A549 (cell line): ENCODE measurements around the gene RAB18.

ENCODE experiments used
- CHD2 ChIP-seq: fragments of 150-350 bp; IDR thresholded peaks from 2 replicates; pipeline ENCODE4 v1.6.1; 2014; ENCODE audit warnings: low read length; ENCODE audit not compliant: partially characterized antibody
- EP300 ChIP-seq, 2 experiments: fragments of >200 bp; sonication (Bioruptor Twin); formaldehyde crosslinking; IDR thresholded peaks; 2 replicates in 1 of 2; 3 replicates in 1 of 2; pipeline ENCODE4 v1.6.1; 2016 to 2017
- HDAC2 ChIP-seq: fragments of 200-600 bp; sonication (generic); IDR thresholded peaks from 2 replicates; pipeline ENCODE4 v1.6.1; 2016
- KDM1A ChIP-seq: fragments of 200-600 bp; sonication (generic); IDR thresholded peaks from 2 replicates; pipeline ENCODE4 v1.6.1; 2016; ENCODE audit warnings: low read depth, mild to moderate bottlenecking
- MAFK ChIP-seq: fragments of 450-650 bp; IDR thresholded peaks from 2 replicates; pipeline ENCODE4 v1.6.1; 2014; ENCODE audit not compliant: partially characterized antibody
- MYC ChIP-seq: IDR thresholded peaks from 2 replicates; pipeline ENCODE4 v1.6.1; 2012; ENCODE audit warnings: mild to moderate bottlenecking, inconsistent platforms, low read length, improper control_type of control experiment, borderline replicate concordance
- POLR2A ChIP-seq: IDR thresholded peaks from 2 replicates; pipeline ENCODE4 v1.6.1; 2012; ENCODE audit warnings: mild to moderate bottlenecking, low read length
- REST ChIP-seq: fragments of 200-600 bp; sonication (generic); IDR thresholded peaks from 2 replicates; pipeline ENCODE4 v1.6.1; 2016; ENCODE audit warnings: antibody characterized with exemption, mild to moderate bottlenecking, moderate library complexity
- RNF2 ChIP-seq: fragments of 200-600 bp; sonication (generic); IDR thresholded peaks from 2 replicates; pipeline ENCODE4 v1.6.1; 2016; ENCODE audit warnings: low read depth, mild to moderate bottlenecking, antibody characterized with exemption, moderate library complexity, borderline replicate concordance
- SREBF2 ChIP-seq: fragments of 450-650 bp; IDR thresholded peaks from 2 replicates; pipeline ENCODE4 v1.6.1; 2014; ENCODE audit warnings: mild to moderate bottlenecking, moderate library complexity
- TF ChIP-seq, protein P1 (sequence below): fragments of >200 bp; sonication (Bioruptor Twin); formaldehyde crosslinking; IDR thresholded peaks from 3 replicates; pipeline ENCODE4 v1.5.1; 2016
- TF ChIP-seq, protein P2 (sequence below): IDR thresholded peaks from 2 replicates; pipeline ENCODE4 v1.6.1; 2012; ENCODE audit warnings: low read depth, borderline replicate concordance
- TF ChIP-seq, protein P3 (sequence below): IDR thresholded peaks from 2 replicates; pipeline ENCODE4 v1.6.1; 2012

DNA sequence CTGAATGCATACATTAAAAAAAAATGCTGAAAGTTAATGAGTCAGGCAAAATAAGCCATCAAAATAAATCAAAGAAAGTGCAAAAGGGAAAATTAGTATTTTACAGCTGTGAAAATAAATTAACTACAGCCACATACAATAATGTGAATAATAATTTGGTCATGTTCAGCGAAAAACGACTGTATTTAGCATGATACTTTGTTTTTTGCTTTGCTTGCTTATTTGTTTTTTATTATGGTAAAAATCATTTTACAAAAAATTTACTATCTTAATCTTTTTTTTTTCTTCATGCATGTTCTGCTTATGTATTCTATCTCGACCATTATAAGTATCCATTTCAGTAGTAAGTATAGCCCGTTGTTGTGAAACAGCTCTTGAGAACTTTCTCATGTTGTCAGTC is 77.1 kb downstream of the RAB18 start:
- TF ChIP-seq EP300 (IDR thresholded peaks at IDR 0.05) (no peak), SREBF2 (no peak), POLR2A (no peak), MYC (no peak), RNF2 (no peak), HDAC2 (no peak), MAFK (peak; percentile 2), KDM1A (no peak), REST (no peak), CHD2 (no peak)
- TF ChIP-seq, protein P1, sequence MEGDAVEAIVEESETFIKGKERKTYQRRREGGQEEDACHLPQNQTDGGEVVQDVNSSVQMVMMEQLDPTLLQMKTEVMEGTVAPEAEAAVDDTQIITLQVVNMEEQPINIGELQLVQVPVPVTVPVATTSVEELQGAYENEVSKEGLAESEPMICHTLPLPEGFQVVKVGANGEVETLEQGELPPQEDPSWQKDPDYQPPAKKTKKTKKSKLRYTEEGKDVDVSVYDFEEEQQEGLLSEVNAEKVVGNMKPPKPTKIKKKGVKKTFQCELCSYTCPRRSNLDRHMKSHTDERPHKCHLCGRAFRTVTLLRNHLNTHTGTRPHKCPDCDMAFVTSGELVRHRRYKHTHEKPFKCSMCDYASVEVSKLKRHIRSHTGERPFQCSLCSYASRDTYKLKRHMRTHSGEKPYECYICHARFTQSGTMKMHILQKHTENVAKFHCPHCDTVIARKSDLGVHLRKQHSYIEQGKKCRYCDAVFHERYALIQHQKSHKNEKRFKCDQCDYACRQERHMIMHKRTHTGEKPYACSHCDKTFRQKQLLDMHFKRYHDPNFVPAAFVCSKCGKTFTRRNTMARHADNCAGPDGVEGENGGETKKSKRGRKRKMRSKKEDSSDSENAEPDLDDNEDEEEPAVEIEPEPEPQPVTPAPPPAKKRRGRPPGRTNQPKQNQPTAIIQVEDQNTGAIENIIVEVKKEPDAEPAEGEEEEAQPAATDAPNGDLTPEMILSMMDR: no peak
- TF ChIP-seq, protein P2, sequence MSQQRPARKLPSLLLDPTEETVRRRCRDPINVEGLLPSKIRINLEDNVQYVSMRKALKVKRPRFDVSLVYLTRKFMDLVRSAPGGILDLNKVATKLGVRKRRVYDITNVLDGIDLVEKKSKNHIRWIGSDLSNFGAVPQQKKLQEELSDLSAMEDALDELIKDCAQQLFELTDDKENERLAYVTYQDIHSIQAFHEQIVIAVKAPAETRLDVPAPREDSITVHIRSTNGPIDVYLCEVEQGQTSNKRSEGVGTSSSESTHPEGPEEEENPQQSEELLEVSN: no peak
- TF ChIP-seq, protein P3, sequence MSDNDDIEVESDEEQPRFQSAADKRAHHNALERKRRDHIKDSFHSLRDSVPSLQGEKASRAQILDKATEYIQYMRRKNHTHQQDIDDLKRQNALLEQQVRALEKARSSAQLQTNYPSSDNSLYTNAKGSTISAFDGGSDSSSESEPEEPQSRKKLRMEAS: no peak
